KBM-7 (cell line): Measurements from ENCODE around the gene DOK6.
"Not testable (repeated sequence)": the region's sequence is repeated elsewhere in the genome, so short reads cannot be mapped to it uniquely, and the experiment has no call there.

ENCODE experiments used
- DNase-seq: peaks from one replicate; pipeline ENCODE4 v3.0.0-alpha.2; 2015
- in situ Hi-C: fragments of 300-500 bp; cut with MboI; formaldehyde crosslinking; loops from 2 replicates; pipeline ENCODE4 v1.14.3; 2020; ENCODE audit warnings: low sequenced_read_pairs, low pct_unique_long_range_greater_than_20kb, mixed read lengths

Gene DOK6

DNA sequence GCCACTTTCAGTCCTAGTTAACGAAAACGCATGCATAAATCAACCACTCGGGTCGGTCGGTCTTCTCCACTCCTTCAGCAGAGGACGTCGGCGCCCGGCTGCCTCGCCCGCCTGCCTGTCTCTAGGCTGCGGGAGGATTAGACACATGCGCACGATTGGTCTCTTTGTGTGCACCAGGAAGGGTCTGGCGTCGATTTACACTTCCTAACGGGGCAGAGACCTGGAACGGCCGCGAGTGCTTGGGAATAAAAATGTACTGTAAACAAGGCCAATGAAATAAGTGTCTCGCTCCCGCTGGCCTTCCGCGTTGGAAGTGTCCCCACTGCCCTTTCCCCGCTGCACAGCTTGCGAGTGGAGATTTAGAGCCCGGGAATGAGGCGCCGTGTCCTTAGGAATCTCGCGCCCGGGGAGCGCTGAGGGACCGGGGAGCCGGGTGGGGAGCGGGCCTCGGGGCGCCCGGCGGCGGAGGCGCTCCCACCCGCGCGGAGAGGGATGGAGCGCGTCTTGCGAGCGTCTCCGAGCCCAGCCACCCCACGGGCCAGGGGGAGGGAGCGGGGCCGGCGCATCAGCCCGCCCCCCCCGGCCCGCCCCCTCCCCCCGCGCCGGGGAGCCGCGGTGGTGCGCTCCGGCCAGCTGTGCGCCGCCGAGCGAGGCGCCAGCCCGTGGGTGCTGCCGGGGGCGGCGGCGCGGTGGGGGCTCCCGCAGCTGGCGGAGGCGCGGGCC lies at the start of gene DOK6:
DOK6 (plus strand) TSS at position 636 of the 723 bp plus-strand sequence.
- in situ Hi-C loops = no loop called here
- peak; percentile 2 for DNase-seq

DNA sequence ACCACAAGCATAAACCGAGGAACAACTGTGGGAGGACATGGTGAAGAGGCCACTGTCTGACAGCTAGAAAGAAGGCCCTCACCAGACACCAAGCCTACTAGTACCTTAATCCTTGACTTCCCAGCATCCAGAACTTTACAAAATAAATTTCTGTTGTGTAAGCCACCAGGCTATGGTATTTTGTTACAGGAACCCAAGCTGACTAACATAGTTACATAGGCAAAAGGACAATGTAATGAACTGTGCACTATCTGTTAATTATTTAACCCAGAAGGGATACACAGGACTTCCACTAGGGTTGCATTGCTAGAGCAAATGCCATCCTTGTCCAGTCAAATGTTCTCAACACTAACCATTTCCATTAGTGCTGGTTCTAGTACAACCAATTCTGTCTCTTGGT lies 47.7 kb upstream of the DOK6 start:
- no peak for DNase-seq
- in situ Hi-C loops = no loop called here

DNA sequence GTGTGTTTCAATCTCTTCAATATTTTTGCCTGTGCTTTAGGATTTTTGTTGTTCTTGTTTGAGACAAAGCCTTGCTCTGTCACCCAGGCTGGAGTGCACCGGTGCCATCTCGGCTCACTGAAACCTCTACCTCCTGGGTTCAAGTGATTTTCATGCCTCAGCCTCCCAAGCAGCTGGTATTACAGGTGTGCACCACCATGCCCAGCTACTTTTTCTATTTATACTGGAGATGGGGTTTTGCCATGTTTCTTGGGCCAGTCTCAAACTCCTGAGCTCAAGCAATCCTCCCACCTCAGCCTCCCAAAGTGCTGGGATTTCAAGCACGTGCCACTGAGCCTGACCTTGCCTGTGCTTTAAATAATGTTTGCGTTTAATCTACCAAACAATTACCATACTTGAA lies 43.1 kb upstream of the DOK6 start:
- no peak for DNase-seq
- in situ Hi-C loops = no loop called here

DNA sequence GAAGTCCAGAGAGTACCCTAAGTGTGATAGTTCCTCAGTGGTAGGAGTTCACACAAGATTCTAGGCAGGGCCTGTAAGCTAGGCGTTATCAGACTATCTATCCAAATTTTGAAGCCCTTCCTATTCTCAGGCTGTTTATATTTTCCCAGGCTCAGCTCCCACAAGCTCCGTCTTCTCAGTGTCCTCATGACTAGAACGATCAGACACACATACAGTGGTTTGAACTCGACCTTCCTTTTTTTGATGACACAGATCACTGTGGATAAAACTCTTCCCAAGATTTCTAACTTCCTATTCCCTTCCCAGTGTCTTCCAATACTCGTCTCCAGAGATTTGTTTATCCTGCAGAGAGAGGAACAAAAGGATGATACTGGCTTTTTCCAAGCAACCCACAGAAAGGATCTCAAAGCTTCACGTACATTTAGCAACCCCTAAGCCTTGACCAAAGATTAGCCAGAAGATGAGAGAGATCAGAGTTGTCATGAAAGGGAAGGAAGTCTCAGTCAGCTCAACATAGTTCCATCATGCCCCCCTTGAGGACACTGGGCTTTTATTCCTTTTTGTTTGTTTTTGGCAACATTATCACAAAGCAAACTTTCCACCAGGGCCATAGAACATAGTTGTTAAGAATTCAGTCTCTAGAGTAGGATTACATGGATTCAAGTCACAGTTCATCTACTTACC lies 42.3 kb upstream of the DOK6 start:
- in situ Hi-C loops = no loop called here

DNA sequence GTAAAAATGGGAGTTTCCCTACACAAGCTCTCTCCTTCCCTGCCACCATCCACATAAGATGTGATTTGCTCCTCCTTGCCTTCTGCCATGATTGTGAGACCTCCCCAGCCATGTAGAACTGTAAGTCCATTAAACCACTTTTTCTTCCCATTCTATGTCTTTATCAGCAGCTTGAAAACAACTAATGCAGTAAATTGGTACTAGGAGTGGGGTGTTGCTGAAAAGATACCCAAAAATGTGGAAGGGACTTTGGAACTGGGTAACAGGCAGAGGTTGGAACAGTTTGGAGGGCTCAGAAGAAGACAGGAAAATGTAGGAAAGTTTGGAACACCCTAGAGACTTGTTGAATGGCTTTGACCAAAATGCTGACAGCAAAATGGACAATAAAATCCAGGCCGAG lies 40.9 kb upstream of the DOK6 start:
- DNase-seq, in situ Hi-C loops: not testable (repeated sequence)

More for the DNA sequence above, 42.3 kb upstream of the DOK6 start:
- no peak for DNase-seq

DNA sequence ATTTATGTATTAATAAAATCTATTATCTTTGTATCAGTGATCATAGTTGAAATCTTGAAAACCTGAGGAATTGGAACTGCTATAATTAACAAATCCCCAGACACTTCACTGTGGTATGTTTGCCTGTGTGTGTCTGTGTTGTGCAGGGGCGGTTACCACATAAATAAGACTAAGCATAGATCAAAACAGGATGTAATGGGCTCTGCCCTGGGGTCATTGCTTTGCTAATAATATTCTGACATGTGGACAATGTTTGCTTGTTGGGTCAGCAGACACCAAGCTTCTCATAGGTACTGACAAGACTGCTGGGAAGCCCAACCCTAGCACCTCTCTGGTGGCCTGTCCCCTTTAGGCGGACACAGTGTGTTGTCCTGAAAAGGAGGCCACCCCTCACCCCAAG lies 35.8 kb upstream of the DOK6 start:
- no peak for DNase-seq
- in situ Hi-C loops = no loop called here

DNA sequence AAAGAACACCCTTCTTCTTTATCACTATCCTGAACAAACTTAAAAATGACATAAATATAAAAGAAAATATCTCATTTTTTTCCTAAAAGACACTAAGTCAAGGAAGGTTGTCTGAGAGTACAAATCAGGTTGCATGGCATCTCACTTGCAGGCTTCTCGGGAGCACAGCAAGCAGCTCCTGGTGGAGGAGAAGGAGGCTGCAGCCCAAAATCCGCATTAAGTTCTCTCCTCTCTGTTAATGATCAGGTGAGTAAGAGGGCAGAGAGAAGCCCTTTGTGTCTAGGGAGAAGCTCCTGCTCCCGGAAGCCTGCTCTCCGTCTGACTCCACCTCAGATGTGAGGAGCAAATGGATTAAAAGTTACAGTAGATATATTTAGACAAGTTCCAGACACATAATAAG lies 35.0 kb upstream of the DOK6 start:
- in situ Hi-C loops = no loop called here
- DNase-seq = no peak

DNA sequence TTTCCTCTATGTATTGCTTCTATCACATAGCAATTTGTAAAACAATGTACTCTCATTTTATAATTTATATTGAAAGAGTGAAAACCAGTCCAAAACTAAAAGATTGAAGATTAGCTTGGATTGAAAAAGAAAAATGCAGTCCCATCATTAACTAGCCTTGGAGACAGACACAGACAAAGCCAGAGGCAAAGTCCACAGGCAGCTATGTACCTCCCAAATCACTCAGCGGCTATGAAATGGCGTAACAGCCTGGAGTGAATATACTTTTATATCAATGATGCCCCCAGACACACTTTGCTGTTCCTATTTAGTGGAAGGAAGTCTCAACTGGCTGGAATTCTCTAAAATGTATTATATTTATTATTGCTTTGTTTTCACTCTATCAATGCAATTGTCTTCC lies 33.6 kb upstream of the DOK6 start:
- in situ Hi-C loops = no loop called here

DNA sequence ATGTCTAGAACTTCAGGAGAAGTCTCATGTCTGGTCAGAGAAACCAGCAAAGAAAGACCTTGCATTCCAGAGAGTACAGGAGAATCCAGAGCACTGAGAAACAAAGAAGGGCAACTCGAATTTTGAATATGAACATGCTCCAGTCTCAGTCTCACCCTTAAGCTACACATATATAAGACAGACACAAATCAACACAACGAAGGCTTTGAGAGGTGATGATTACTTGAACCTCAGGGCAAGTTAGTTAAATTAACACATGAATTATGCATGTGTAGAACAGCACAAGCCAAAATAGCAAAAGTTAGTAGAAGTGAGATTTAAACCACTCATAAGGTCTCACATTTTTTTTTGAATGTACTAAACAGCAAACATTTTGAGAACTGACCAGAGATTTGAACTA lies 29.0 kb upstream of the DOK6 start:
- no peak for DNase-seq
- in situ Hi-C loops = no loop called here

More for the DNA sequence above, 33.6 kb upstream of the DOK6 start:
- no peak for DNase-seq

DNA sequence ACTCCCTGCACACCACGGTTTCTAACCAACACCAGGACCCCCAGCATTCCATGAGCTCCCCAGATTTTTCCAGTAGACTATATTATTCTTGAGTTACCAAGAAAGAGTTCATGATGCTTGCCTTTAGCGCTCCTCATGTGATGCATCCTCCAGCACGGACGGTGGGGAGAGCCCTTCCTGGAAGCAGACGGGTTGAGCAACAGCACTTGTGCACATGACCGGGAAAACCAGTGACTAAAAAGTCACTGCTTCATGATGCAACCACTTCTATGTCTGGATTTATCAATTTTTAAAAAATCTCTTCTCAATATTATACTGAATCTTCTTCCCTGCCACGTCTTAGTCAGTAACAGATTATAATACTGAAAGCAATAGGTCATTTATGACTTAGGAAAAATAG lies 20.4 kb upstream of the DOK6 start:
- DNase-seq = no peak
- in situ Hi-C loops = no loop called here

DNA sequence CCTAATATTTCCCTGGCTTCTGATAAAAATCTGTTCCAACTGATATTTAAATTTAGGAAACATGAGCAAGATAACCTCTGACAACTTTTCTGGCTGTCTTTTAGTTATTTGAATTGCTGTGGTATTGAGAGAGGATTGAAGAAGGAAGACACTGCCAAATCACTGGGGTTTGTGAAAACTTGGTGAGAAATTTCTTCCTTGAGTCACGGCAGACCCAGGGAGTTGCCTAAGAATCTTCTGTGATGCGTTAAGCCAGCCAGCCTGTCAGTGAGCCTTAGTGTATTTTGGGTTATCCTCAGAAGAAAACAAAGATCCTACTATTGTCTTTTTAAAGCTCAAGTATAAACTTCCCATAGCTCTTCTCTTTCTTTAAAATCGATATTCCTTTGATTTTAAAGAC lies 17.5 kb upstream of the DOK6 start:
- in situ Hi-C loops = no loop called here
- no peak for DNase-seq

DNA sequence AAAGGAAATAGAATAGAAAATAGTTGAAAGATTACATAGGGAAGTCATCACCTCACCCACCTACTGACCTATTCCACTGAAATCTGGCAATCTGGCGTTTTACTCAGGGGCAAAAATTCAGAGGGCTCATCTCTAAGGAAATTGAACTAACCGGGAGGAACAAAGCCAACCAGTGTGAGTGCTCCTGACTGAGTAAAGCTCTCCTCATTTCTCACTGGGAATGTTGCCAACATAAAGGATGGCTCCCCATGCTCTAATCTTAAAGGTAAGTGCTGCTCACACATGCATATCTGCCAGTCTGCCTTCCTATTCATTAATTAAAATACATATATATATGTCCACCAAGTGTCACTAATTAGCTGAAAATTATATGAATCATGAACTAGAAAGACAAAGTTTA lies 13.5 kb upstream of the DOK6 start:
- in situ Hi-C loops = no loop called here

DNA sequence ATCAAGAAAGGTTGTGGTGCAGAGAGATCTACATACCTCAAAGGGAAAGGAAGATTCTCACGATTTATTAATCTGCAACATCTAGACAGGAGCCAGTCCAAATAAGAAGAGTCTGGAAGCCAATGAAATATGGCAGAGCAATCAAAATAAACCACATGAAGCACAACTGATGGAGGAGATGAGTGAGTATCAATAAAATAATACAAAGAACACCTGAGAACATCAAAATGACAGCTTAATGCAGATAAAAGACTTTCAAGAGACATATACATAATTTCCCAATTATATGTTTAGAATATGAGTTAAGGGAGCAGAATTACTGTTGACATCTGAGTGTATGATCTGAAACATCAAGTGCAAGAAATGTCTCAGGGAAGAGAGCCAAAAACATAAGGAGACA lies 12.5 kb upstream of the DOK6 start:
- DNase-seq = no peak
- in situ Hi-C loops = no loop called here

More for the DNA sequence above, 13.5 kb upstream of the DOK6 start:
- no peak for DNase-seq

DNA sequence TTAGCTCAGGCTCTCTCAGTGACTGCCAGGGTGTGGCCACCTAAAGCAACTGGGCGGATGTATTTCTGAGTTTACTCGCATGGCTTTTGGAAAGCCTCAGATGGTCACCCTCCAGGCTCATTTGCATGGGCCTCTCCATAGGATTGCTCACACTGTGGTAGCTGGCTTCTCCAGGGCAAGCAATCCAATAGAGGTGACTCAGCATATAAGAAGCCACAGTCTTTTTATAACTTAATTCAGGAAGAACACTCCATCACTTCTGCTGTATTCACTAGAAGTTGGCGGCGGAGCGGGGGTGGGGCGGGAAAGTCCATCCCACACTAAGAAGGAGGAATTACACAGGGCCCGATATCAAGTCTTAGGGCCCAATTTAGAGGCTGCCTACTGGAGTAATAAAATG lies 3.6 kb upstream of the DOK6 start:
- in situ Hi-C loops = no loop called here
- DNase-seq = no peak

DNA sequence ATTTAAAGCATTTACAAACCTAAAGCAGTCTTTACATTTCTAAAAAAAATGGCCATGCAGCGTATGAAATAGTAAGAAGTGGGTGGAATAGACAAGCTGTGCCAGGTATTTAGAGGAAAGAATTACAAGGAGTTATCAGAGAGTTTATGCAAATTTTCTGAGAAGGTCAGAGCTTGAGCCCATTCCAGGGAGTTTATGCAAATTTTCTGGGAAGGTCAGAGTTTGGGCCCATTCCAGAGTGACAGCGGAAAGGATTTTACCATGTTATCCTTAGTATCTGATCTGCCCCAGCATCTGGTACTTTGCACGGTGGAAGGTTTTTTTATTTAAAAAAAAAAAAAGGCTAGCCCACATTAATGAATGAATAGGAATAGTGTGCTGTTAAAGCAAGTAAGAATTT lies 1.4 kb upstream of the DOK6 start:
- DNase-seq = no peak
- in situ Hi-C loops = no loop called here

DNA sequence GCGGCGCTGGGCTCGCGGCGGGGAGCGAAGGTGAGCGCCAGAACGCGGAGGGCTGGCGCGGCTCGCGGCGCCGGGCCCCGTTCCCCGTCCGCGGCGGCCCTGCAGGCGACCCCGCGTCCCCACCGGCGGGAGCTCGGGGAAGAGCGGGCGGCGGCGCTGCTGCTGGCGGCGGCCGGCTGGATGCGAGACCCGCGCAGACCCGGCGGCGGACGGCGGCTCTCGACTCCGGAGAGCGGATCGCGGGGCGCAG lies 213 bp downstream of the DOK6 start:
- DNase-seq = no peak
- in situ Hi-C loops = no loop called here

DNA sequence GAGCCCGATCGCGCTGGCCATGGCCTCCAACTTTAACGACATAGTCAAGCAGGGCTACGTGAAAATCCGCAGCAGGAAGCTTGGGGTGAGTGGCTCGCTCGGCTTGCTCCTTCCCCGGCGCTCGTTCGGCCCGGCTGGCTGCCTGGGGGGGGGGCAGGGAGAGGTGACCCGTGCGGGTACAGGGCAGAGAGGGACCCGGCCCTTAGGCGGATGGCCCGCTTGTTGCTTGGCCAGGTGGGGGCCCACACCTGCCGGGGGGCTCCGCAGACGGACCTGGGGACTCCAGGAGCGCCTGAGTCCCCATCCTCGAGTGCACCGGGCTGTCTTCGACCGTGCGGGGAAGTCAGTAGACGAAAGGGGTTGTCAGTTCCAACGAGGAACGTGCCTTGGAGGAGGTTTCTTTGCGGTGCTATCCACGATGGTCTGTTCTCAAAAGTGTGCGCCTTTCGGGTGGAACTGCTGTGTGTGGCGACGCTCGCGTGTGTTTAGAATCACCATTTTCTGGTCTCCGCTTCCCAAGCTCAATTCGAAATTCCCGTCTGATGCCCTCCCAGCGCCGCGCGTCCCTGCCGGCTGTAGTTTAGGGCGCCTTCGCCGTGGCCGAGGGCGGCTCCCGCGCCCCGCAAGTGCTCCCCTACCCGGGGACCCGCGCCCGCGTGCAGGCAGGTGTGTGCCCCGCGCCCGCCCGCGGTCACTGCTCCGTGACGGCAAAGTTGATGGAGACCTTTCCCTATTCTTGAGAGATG lies 711 bp downstream of the DOK6 start:
- no peak for DNase-seq
- in situ Hi-C loops = no loop called here

DNA sequence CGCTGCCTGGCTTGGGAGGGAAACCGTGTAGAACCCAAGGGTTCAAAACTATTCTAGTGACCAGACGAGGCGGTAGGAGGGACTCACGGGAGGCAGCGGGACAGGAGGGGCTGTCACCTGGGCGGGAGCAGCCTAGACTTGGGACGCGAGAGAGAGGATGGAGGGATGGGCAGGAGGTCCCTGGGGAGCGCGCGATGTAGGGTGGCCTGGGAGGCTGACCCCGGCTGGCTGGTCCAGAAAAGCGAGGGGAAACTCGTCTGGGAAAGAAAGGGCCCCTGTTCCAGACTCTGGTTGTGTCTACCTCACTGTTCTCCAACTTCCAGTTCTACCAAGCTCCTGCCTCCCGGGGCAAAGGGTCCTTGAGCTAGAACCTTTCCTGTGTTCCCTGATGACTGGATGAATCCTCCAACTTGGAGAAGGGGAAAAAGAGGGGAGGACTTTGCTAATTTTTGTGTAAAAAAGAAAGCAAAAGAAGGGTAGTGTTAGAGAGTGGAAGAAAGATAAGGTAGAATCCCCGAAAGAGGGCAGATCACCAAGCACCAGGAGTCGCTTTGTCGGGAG lies 1.4 kb downstream of the DOK6 start:
- in situ Hi-C loops = no loop called here
- no peak for DNase-seq

DNA sequence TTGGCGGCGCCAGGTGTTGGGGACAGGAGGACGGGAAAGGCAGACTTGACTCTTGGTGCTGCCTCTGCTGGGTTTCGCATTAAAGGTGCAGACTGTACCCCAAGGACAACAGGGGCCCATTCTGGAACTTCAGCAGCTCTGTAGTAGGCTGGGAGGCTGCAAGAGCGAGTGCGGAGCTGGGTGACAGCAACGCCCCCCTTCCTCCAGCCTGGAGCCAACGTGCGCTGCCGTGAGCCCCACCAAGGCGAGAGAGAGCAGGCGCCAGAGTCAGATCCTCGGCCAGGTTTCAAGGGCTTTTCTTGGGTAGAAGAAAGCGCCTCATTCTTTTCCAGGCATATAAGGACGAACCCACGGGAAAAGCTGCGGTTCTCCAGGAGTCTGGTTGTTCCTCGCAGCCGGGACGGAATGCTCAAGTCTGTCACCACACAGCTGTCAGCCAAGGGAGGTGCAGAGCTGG lies 1.9 kb downstream of the DOK6 start:
- in situ Hi-C loops = no loop called here
- no peak for DNase-seq

DNA sequence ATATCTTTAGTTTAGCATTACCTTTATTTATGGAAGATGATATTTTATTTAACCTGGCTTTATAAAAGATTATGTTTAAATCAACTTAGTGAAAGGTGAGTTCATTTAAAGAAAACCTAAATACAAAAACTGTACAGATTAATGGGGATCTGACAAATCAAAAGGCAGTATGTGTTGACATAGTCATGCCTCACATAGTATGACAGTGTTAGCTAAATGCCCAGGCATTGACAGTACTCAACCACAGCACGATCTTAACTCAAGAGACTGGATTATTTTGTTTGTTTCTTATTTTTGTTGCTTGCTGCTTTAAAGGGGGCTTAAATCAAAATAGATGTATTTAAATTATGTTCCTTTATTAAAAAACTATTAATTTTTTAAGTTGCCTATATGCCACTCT lies 7.8 kb downstream of the DOK6 start:
- in situ Hi-C loops = no loop called here
- DNase-seq = no peak
